Fibroblast of lung (primary cell): Measurements from ENCODE around the gene SPEG. TPM values are rescaled to one million over a fixed set of nuclear protein-coding genes. Genes with fewer than 3 reads are reported as not detected.

Experiments
- DNase-seq, 2 donors: peaks; one replicate each; pipeline versions ENCODE4 v3.0.0 to v3.0.0-alpha.2; 2010; ENCODE audit warnings: low read depth in 2 of 2
- H2AFZ ChIP-seq: 2 replicates; pipeline ENCODE4 v1.5.1; 2012; ENCODE audit warnings: low read length, control low read depth, inconsistent platforms
- H3K27ac ChIP-seq: 2 replicates; pipeline ENCODE4 v1.5.1; 2011; ENCODE audit warnings: low read length, control low read depth; ENCODE audit not compliant: insufficient read depth
- H3K27me3 ChIP-seq: 2 replicates; pipeline ENCODE4 v1.5.1; 2011; ENCODE audit warnings: mild to moderate bottlenecking, low read length; ENCODE audit not compliant: control insufficient read depth, insufficient read depth
- H3K36me3 ChIP-seq: 2 replicates; pipeline ENCODE4 v1.5.1; 2011; ENCODE audit warnings: low read length; ENCODE audit not compliant: control insufficient read depth, insufficient read depth
- H3K4me1 ChIP-seq: 2 replicates; pipeline ENCODE4 v1.5.1; 2011; ENCODE audit warnings: low read length; ENCODE audit not compliant: control insufficient read depth, insufficient read depth; ENCODE audit errors: extremely low read depth
- H3K4me2 ChIP-seq: 2 replicates; pipeline ENCODE4 v1.5.1; 2011; ENCODE audit warnings: low read length, control low read depth; ENCODE audit not compliant: insufficient read depth; ENCODE audit errors: extremely low read depth
- H3K4me3 ChIP-seq, 4 experiments: fragments of 200-600 bp in 1 of 4; sonication (generic) in 1 of 4; replicated peaks in 1 of 4; 2 replicates each; pipeline ENCODE4 v1.5.1; 2011 to 2016; ENCODE audit warnings: low read length in 4 of 4, low read depth in 3 of 4, mild to moderate bottlenecking in 3 of 4, control low read depth in 2 of 4, inconsistent platforms in 1 of 4, mixed read lengths in 1 of 4; ENCODE audit not compliant: insufficient read depth in 1 of 4; ENCODE audit errors: control extremely low read depth in 1 of 4
- H3K79me2 ChIP-seq: 2 replicates; pipeline ENCODE4 v1.5.1; 2012; ENCODE audit warnings: mild to moderate bottlenecking, low read length, inconsistent platforms; ENCODE audit not compliant: control insufficient read depth, insufficient read depth
- H3K9ac ChIP-seq: 2 replicates; pipeline ENCODE4 v1.5.1; 2011; ENCODE audit warnings: mild to moderate bottlenecking, low read length, control low read depth; ENCODE audit not compliant: insufficient read depth
- H3K9me3 ChIP-seq: 2 replicates; pipeline ENCODE4 v1.5.1; 2012; ENCODE audit warnings: low read depth, low read length; ENCODE audit not compliant: control insufficient read depth, insufficient read depth
- H4K20me1 ChIP-seq: 2 replicates; pipeline ENCODE4 v1.5.1; 2011; ENCODE audit warnings: low read length; ENCODE audit not compliant: control insufficient read depth, insufficient read depth; ENCODE audit errors: extremely low read depth
- EZH2 ChIP-seq: IDR thresholded peaks from 2 replicates; pipeline ENCODE4 v1.5.1; 2012; ENCODE audit warnings: low read length, control low read depth, mild to moderate bottlenecking; ENCODE audit errors: missing control alignments
- polyA plus RNA-seq, 2 donors: library from polyadenylated mRNA; depleted of rRNA in 1 of 2; stranded (reverse) in 1 of 2; unstranded in 1 of 2; fragments of >200 nt; gene quantifications; 2 replicates each; pipeline ENCODE4 v1.2.1, GENCODE V29; 2011 to 2012; ENCODE audit warnings: missing spikeins in 1 of 2
- total RNA-seq: library from RNA; depleted of rRNA; stranded (reverse); fragments of >200 nt; gene quantifications from 2 replicates; pipeline ENCODE4 v1.2.1, GENCODE V29; 2014
- TF ChIP-seq, protein P1 (sequence below), 2 donors: IDR thresholded peaks in 1 of 2; conservative IDR thresholded peaks in 1 of 2; 1 replicate in 1 of 2; 2 replicates in 1 of 2; pipeline ENCODE4 v1.5.1; 2011 to 2012; ENCODE audit warnings: low read length in 2 of 2, control low read depth in 1 of 2, inconsistent platforms in 1 of 2, low read depth in 1 of 2, mild to moderate bottlenecking in 1 of 2

Gene SPEG
- total and polyA plus RNA-seq, 2 donors (not counting 1 experiment from before 2014, with no cell fraction given), result 9.5 to 20.1 TPM

DNA sequence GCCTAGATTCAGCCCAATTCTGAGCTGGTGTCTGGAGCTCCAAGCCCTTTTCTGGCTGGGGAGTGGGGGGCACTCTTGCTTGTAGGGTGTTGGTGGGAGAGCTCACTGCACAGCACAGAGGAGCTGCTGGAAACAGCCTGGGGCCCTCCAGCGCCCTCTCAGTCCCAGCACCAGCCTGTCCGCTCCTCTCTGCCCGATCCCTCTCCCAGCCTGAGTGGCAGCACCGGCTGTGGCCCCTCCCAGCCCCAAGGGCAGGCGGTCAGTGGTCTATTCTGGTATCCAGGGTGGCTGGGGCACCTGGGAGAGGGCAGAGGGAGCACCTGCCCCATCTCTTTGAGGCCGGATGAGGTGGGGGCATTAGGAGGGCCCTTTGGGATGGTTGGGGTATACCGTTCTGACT, 29.7 kb upstream of the SPEG start:
- Histone ChIP-seq H4K20me1 (no peaks in the 10 kb centered on the region), H2AFZ (no peak overlapping the region), H3K4me3 (no peak overlapping the region), H3K4me2 (no peak overlapping the region), H3K9me3 (no peaks in the 10 kb centered on the region), H3K36me3 (no peaks in the 10 kb centered on the region), H3K79me2 (no peaks in the 10 kb centered on the region), H3K9ac (no peak overlapping the region), H3K27ac (no peak overlapping the region), H3K27me3 (no peaks in the 10 kb centered on the region), H3K4me1 (peaks cover 11% of the 10 kb centered on the region)
- TF ChIP-seq EZH2, result no peak
- TF ChIP-seq, protein P1, sequence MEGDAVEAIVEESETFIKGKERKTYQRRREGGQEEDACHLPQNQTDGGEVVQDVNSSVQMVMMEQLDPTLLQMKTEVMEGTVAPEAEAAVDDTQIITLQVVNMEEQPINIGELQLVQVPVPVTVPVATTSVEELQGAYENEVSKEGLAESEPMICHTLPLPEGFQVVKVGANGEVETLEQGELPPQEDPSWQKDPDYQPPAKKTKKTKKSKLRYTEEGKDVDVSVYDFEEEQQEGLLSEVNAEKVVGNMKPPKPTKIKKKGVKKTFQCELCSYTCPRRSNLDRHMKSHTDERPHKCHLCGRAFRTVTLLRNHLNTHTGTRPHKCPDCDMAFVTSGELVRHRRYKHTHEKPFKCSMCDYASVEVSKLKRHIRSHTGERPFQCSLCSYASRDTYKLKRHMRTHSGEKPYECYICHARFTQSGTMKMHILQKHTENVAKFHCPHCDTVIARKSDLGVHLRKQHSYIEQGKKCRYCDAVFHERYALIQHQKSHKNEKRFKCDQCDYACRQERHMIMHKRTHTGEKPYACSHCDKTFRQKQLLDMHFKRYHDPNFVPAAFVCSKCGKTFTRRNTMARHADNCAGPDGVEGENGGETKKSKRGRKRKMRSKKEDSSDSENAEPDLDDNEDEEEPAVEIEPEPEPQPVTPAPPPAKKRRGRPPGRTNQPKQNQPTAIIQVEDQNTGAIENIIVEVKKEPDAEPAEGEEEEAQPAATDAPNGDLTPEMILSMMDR (conservative IDR thresholded peaks at IDR 0.05 in 1 of 2, IDR thresholded peaks at IDR 0.05 in 1 of 2; ENCODE audit: low read depth in 1 of 2, low read length in 2 of 2), result no peak
- DNase-seq, result no peak

DNA sequence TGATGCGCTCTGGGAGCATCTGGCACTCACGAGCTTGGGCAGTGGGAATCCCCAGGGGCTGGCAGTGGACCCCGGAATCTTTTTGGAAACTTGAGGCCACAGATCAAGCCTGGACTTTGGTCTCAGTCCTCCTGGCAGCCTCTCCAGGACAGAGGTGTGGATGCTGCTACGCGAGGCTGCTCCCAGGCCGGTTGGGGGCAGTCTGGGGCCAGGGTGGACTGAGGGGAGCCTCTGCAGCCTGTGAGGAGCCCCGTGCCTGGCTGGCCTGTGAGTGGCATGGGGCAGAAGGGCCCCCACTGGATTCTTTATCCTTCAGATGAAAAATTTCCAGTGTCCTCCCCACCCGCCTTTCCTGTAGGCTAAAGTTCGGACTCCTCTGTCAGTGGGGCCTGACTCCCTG, 29.2 kb upstream of the SPEG start:
- Histone ChIP-seq H3K4me3 (no peak overlapping the region), H2AFZ (no peak overlapping the region), H3K4me1 (peaks cover 11% of the 10 kb centered on the region), H4K20me1 (no peaks in the 10 kb centered on the region), H3K79me2 (no peaks in the 10 kb centered on the region), H3K36me3 (no peaks in the 10 kb centered on the region), H3K9ac (no peak overlapping the region), H3K4me2 (no peak overlapping the region), H3K27ac (no peak overlapping the region), H3K9me3 (no peaks in the 10 kb centered on the region), H3K27me3 (no peaks in the 10 kb centered on the region)
- TF ChIP-seq, protein P1 (conservative IDR thresholded peaks at IDR 0.05 in 1 of 2, IDR thresholded peaks at IDR 0.05 in 1 of 2; ENCODE audit: low read depth in 1 of 2, low read length in 2 of 2), result peak in 1 of 2 donors; percentile 19
- no peak for TF ChIP-seq EZH2
- no peak for DNase-seq

DNA sequence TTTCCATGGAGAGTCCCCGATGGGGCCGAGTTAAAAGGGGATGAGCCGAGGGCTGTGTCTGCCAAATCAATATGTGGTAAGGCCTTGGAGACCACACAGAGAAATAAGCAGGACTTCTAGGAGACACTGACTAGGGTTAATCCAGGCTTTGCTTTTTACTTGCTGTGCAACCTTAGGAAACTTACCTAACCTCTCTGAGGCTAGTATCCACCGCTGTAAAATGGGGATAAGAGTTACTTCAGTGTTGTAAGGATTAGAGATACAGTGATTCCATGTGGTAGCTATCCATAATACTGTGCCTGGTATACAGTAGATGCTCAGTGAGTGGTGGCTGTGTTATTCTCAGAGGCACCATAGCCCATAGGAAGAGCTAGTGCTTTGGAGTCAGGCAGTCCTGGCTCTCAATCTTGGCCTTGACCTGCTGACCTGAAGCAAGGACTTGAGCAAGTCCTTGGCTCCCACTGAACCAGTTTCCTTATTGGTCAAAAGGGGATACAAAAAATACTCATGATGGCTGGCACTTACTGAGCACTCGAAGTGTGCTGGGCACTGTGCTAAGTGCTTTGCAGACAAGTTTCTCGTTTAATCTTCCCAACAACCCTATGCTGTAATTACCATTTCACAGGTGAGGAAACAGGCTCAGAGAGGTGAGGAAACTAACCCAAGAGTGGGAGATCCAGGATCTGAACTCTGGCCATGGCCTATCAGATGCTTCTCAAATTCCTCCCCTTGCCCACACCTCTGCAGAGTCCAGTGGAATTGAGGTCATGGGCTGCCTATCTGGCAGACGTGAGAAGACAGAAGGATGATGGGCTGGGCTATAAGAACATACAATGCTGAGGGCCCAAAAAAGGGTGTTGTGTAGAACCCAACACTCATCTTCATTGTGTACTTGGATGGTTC, 28.4 kb upstream of the SPEG start:
- Histone ChIP-seq H3K9me3 (no peaks in the 10 kb centered on the region), H3K9ac (no peak overlapping the region), H3K27me3 (no peaks in the 10 kb centered on the region), H3K27ac (peak overlapping the region; percentile 92), H3K79me2 (no peaks in the 10 kb centered on the region), H2AFZ (peak overlapping the region; percentile 46), H4K20me1 (no peaks in the 10 kb centered on the region), H3K4me3 (no peak overlapping the region), H3K36me3 (no peaks in the 10 kb centered on the region), H3K4me1 (peaks cover 11% of the 10 kb centered on the region), H3K4me2 (peak overlapping the region; percentile 23)
- TF ChIP-seq, protein P1 (conservative IDR thresholded peaks at IDR 0.05 in 1 of 2, IDR thresholded peaks at IDR 0.05 in 1 of 2; ENCODE audit: low read depth in 1 of 2, low read length in 2 of 2), result no peak
- TF ChIP-seq EZH2, result no peak
- no peak for DNase-seq
